Measurements from ENCODE around the gene NINJ2.

The NINJ2 gene

GRCh38 chr12:569091-569676, 94.1 kb downstream of the NINJ2 start:
- no peak overlapping the region for H3K27ac ChIP-seq (ENCODE audit: low read depth, low read length)
- peaks cover 18% of the 10 kb centered on the region for H3K4me1 ChIP-seq (ENCODE audit: control insufficient read depth, insufficient read depth, low read length, unreplicated experiment)
- peak overlapping the region; percentile 45 for H2AFZ ChIP-seq (ENCODE audit: low read length, unreplicated experiment)

GRCh38 chr12:568486-568885, 94.8 kb downstream of the NINJ2 start:
- H3K27me3 ChIP-seq (ENCODE audit: insufficient read depth, low read length): no peaks in the 10 kb centered on the region
- no peak overlapping the region for H3K4me3 ChIP-seq (ENCODE audit: low read depth, low read length)
- no peak overlapping the region for H2AFZ ChIP-seq (ENCODE audit: low read length, unreplicated experiment)
- peaks cover 18% of the 10 kb centered on the region for H3K4me1 ChIP-seq (ENCODE audit: control insufficient read depth, insufficient read depth, low read length, unreplicated experiment)
- H3K79me2 ChIP-seq (ENCODE audit: control insufficient read depth, insufficient read depth, low read length, unreplicated experiment): no peaks in the 10 kb centered on the region
- H3K36me3 ChIP-seq (ENCODE audit: insufficient read depth, low read length): no peaks in the 10 kb centered on the region
- no peak overlapping the region for H3K27ac ChIP-seq (ENCODE audit: low read depth, low read length)

More at GRCh38 chr12:569091-569676, 94.1 kb downstream of the NINJ2 start:
- H3K27me3 ChIP-seq (ENCODE audit: insufficient read depth, low read length): no peaks in the 10 kb centered on the region
- no peak overlapping the region; the same call in 1 of the 2 replicates for H3K4me3 ChIP-seq (ENCODE audit: low read depth, low read length)
- no peaks in the 10 kb centered on the region for H3K36me3 ChIP-seq (ENCODE audit: insufficient read depth, low read length)
- no peaks in the 10 kb centered on the region for H3K79me2 ChIP-seq (ENCODE audit: control insufficient read depth, insufficient read depth, low read length, unreplicated experiment)

GRCh38 chr12:565589-566105, 97.6 kb downstream of the NINJ2 start:
- Histone ChIP-seq H3K4me1 (ENCODE audit: control insufficient read depth, insufficient read depth, low read length, unreplicated experiment) (no peaks in the 10 kb centered on the region), H3K79me2 (ENCODE audit: control insufficient read depth, insufficient read depth, low read length, unreplicated experiment) (no peaks in the 10 kb centered on the region), H3K27me3 (ENCODE audit: insufficient read depth, low read length) (peaks cover 13% of the 10 kb centered on the region; the same call in 1 of the 2 replicates), H3K4me3 (ENCODE audit: low read depth, low read length) (no peak overlapping the region), H3K27ac (ENCODE audit: low read depth, low read length) (no peak overlapping the region), H2AFZ (ENCODE audit: low read length, unreplicated experiment) (no peak overlapping the region), H3K36me3 (ENCODE audit: insufficient read depth, low read length) (no peaks in the 10 kb centered on the region)

- H3K27me3 ChIP-seq (ENCODE audit: insufficient read depth, low read length): peaks cover 17% of the 10 kb centered on the region; the same call in 1 of the 2 replicates
- no peak overlapping the region for H2AFZ ChIP-seq (ENCODE audit: low read length, unreplicated experiment)
- H3K4me3 ChIP-seq (ENCODE audit: low read depth, low read length): no peak overlapping the region
- no peak overlapping the region for H3K27ac ChIP-seq (ENCODE audit: low read depth, low read length)
- H3K36me3 ChIP-seq (ENCODE audit: insufficient read depth, low read length): no peaks in the 10 kb centered on the region
- no peaks in the 10 kb centered on the region for H3K79me2 ChIP-seq (ENCODE audit: control insufficient read depth, insufficient read depth, low read length, unreplicated experiment)
- no peaks in the 10 kb centered on the region for H3K4me1 ChIP-seq (ENCODE audit: control insufficient read depth, insufficient read depth, low read length, unreplicated experiment)
These were observed 98.1 kb downstream of the NINJ2 start for GRCh38 chr12:565161-565560.

DNA sequence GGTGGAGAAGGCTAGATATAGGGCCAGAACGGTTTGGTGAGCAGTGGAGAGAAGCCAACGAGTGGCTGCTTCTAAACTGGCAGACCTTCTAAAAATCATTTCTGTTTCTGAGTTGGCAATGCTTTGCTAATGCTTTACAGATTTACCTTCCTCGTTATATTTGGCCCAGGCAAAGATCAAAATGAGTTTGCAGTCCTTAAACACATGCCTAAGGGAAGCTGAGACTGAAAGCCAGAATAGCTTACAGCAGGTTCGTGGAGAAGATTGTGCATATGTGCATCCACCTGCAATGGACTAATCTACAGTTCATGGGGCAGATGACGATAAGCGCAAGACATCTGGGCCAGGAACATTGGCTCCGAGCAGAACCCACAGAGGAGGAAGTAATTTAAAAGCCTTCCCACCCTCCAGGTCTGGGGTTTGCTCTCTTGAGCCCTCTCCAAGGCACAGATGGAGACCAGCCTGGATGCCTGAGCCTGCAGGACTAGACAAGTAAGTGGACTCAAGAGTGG, 99.4 kb downstream of the NINJ2 start:
- Histone ChIP-seq H3K79me2 (ENCODE audit: control insufficient read depth, insufficient read depth, low read length, unreplicated experiment) (no peaks in the 10 kb centered on the region), H3K27ac (ENCODE audit: low read depth, low read length) (no peak overlapping the region), H3K36me3 (ENCODE audit: insufficient read depth, low read length) (no peaks in the 10 kb centered on the region), H2AFZ (ENCODE audit: low read length, unreplicated experiment) (no peak overlapping the region), H3K4me3 (ENCODE audit: low read depth, low read length) (no peak overlapping the region), H3K27me3 (ENCODE audit: insufficient read depth, low read length) (peaks cover 31% of the 10 kb centered on the region), H3K4me1 (ENCODE audit: control insufficient read depth, insufficient read depth, low read length, unreplicated experiment) (no peaks in the 10 kb centered on the region)

- no peak overlapping the region for H3K4me3 ChIP-seq (ENCODE audit: low read depth, low read length)
- no peak overlapping the region for H3K27ac ChIP-seq (ENCODE audit: low read depth, low read length)
- no peak overlapping the region for H2AFZ ChIP-seq (ENCODE audit: low read length, unreplicated experiment)
- H3K27me3 ChIP-seq (ENCODE audit: insufficient read depth, low read length): peaks cover 36% of the 10 kb centered on the region
- H3K4me1 ChIP-seq (ENCODE audit: control insufficient read depth, insufficient read depth, low read length, unreplicated experiment): no peaks in the 10 kb centered on the region
- no peaks in the 10 kb centered on the region for H3K36me3 ChIP-seq (ENCODE audit: insufficient read depth, low read length)
- H3K79me2 ChIP-seq (ENCODE audit: control insufficient read depth, insufficient read depth, low read length, unreplicated experiment): no peaks in the 10 kb centered on the region
These were observed 99.9 kb downstream of the NINJ2 start for GRCh38 chr12:563250-563781.

GRCh38 chr12:562634-563033, 100.6 kb downstream of the NINJ2 start:
- H3K27me3 ChIP-seq (ENCODE audit: insufficient read depth, low read length): peaks cover 40% of the 10 kb centered on the region
- no peaks in the 10 kb centered on the region for H3K4me1 ChIP-seq (ENCODE audit: control insufficient read depth, insufficient read depth, low read length, unreplicated experiment)
- H2AFZ ChIP-seq (ENCODE audit: low read length, unreplicated experiment): no peak overlapping the region
- no peak overlapping the region for H3K27ac ChIP-seq (ENCODE audit: low read depth, low read length)
- no peaks in the 10 kb centered on the region for H3K36me3 ChIP-seq (ENCODE audit: insufficient read depth, low read length)
- H3K79me2 ChIP-seq (ENCODE audit: control insufficient read depth, insufficient read depth, low read length, unreplicated experiment): no peaks in the 10 kb centered on the region
- no peak overlapping the region for H3K4me3 ChIP-seq (ENCODE audit: low read depth, low read length)

DNA sequence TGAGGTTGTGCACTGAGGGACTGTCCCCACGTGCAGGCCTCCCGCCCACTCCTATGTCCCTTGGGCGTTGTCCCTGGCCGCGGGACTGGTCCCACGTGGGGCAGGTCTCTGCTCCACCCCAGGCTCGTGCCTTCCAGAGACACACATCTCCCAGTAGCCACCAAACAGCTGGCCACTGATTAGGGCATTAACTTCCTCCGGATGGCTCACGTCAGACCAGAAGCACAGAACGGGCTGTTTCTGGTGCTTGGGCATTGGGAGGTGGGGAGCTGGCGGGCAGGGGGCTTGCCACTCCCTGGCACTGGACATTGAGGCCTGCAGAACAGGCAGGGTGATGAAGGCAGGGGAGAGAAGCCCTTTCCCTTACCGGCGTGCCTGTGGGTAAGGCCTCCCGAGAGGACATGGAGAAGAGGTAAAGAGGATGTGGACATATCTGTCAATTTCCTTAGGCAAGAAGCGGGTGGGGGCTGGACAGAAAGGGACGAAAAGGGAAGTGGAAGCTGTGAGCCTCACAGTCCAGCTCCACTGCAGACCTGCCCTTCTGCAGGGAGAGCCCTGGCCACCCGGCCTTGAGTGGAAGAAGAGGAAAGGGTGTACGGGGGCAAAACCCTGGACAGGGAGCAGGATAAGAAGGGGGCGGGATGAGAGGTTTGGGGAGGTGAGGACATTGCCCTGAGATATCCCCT, 101.2 kb downstream of the NINJ2 start:
- H2AFZ ChIP-seq (ENCODE audit: low read length, unreplicated experiment): no peak overlapping the region
- H3K27ac ChIP-seq (ENCODE audit: low read depth, low read length): no peak overlapping the region
- H3K4me3 ChIP-seq (ENCODE audit: low read depth, low read length): no peak overlapping the region
- H3K27me3 ChIP-seq (ENCODE audit: insufficient read depth, low read length): peaks cover 42% of the 10 kb centered on the region
- H3K4me1 ChIP-seq (ENCODE audit: control insufficient read depth, insufficient read depth, low read length, unreplicated experiment): no peaks in the 10 kb centered on the region
- H3K79me2 ChIP-seq (ENCODE audit: control insufficient read depth, insufficient read depth, low read length, unreplicated experiment): no peaks in the 10 kb centered on the region
- no peaks in the 10 kb centered on the region for H3K36me3 ChIP-seq (ENCODE audit: insufficient read depth, low read length)

GRCh38 chr12:561391-561705, 101.9 kb downstream of the NINJ2 start:
- Histone ChIP-seq H3K4me1 (ENCODE audit: control insufficient read depth, insufficient read depth, low read length, unreplicated experiment) (no peaks in the 10 kb centered on the region), H3K79me2 (ENCODE audit: control insufficient read depth, insufficient read depth, low read length, unreplicated experiment) (no peaks in the 10 kb centered on the region), H3K27ac (ENCODE audit: low read depth, low read length) (no peak overlapping the region), H3K4me3 (ENCODE audit: low read depth, low read length) (no peak overlapping the region), H3K36me3 (ENCODE audit: insufficient read depth, low read length) (no peaks in the 10 kb centered on the region), H3K27me3 (ENCODE audit: insufficient read depth, low read length) (peaks cover 44% of the 10 kb centered on the region), H2AFZ (ENCODE audit: low read length, unreplicated experiment) (no peak overlapping the region)

- no peaks in the 10 kb centered on the region for H3K4me1 ChIP-seq (ENCODE audit: control insufficient read depth, insufficient read depth, low read length, unreplicated experiment)
- no peak overlapping the region for H2AFZ ChIP-seq (ENCODE audit: low read length, unreplicated experiment)
- peaks cover 44% of the 10 kb centered on the region for H3K27me3 ChIP-seq (ENCODE audit: insufficient read depth, low read length)
- no peak overlapping the region for H3K4me3 ChIP-seq (ENCODE audit: low read depth, low read length)
- H3K27ac ChIP-seq (ENCODE audit: low read depth, low read length): no peak overlapping the region
- H3K36me3 ChIP-seq (ENCODE audit: insufficient read depth, low read length): no peaks in the 10 kb centered on the region
- H3K79me2 ChIP-seq (ENCODE audit: control insufficient read depth, insufficient read depth, low read length, unreplicated experiment): no peaks in the 10 kb centered on the region
These were observed 102.4 kb downstream of the NINJ2 start for GRCh38 chr12:560691-561390.
